GM23248 (cell line): ENCODE results near the gene SPPL3. TPM values are rescaled to one million over a fixed set of nuclear protein-coding genes. Genes with fewer than 3 reads are reported as not detected.

Experiments
- DNase-seq: peaks from one replicate; pipeline ENCODE4 v3.0.0-alpha.2; 2015
- H2AFZ ChIP-seq: fragments of 200-600 bp; sonication (generic); 2 replicates; pipeline ENCODE4 v1.6.1; 2016; ENCODE audit warnings: antibody characterized with exemption
- H3F3A ChIP-seq: fragments of 200-600 bp; sonication (generic); 2 replicates; pipeline ENCODE4 v1.6.1; 2016; ENCODE audit warnings: mild to moderate bottlenecking, antibody characterized with exemption, mixed run types; ENCODE audit not compliant: insufficient read depth
- H3K27ac ChIP-seq: fragments of 200-600 bp; sonication (generic); 2 replicates; pipeline ENCODE4 v1.5.1; 2016; ENCODE audit warnings: mild to moderate bottlenecking
- H3K27me3 ChIP-seq: fragments of 200-600 bp; sonication (generic); replicated peaks from 2 replicates; pipeline ENCODE4 v1.6.1; 2016; ENCODE audit warnings: mild to moderate bottlenecking; ENCODE audit not compliant: insufficient read depth
- H3K36me3 ChIP-seq: fragments of 200-600 bp; sonication (generic); 2 replicates; pipeline ENCODE4 v1.6.1; 2016; ENCODE audit warnings: low read depth, mild to moderate bottlenecking
- H3K4me1 ChIP-seq: fragments of 200-600 bp; sonication (generic); 2 replicates; pipeline ENCODE4 v1.6.1; 2016; ENCODE audit warnings: mild to moderate bottlenecking; ENCODE audit not compliant: insufficient read depth
- H3K4me2 ChIP-seq: fragments of 200-600 bp; sonication (generic); one replicate; pipeline ENCODE4 v1.6.1; 2016; ENCODE audit warnings: mild to moderate bottlenecking; ENCODE audit not compliant: unreplicated experiment
- H3K4me3 ChIP-seq: fragments of 200-600 bp; sonication (generic); 2 replicates; pipeline ENCODE4 v1.5.1; 2016; ENCODE audit warnings: mild to moderate bottlenecking
- H3K79me2 ChIP-seq: fragments of 200-600 bp; sonication (generic); 2 replicates; pipeline ENCODE4 v1.6.1; 2016; ENCODE audit warnings: mild to moderate bottlenecking; ENCODE audit not compliant: insufficient read depth
- H3K9ac ChIP-seq: fragments of 200-600 bp; sonication (generic); 2 replicates; pipeline ENCODE4 v1.6.1; 2016; ENCODE audit warnings: mild to moderate bottlenecking
- H3K9me2 ChIP-seq: fragments of 200-600 bp; sonication (generic); 2 replicates; pipeline ENCODE4 v1.6.1; 2016; ENCODE audit warnings: mixed run types, mild to moderate bottlenecking, moderate library complexity; ENCODE audit not compliant: insufficient read depth
- H3K9me3 ChIP-seq: fragments of 200-600 bp; sonication (generic); one replicate; pipeline ENCODE4 v1.6.1; 2017; ENCODE audit warnings: low read depth
- H4K20me1 ChIP-seq: fragments of 200-600 bp; sonication (generic); 2 replicates; pipeline ENCODE4 v1.6.0; 2016; ENCODE audit not compliant: insufficient read depth
- EZH2 ChIP-seq: fragments of 200-600 bp; sonication (generic); IDR thresholded peaks from 2 replicates; pipeline ENCODE4 v1.6.1; 2018; ENCODE audit warnings: antibody characterized with exemption, mild to moderate bottlenecking; ENCODE audit not compliant: insufficient read depth, poor library complexity, severe bottlenecking
- EZH2phosphoT487 ChIP-seq: fragments of 200-600 bp; sonication (generic); IDR thresholded peaks from 2 replicates; pipeline ENCODE4 v1.6.1; 2018; ENCODE audit warnings: antibody characterized with exemption, moderate library complexity, mild to moderate bottlenecking, low read depth; ENCODE audit not compliant: insufficient read depth
- WGBS, 2 experiments: methylation state at CpG; one replicate each; pipeline ENCODE4 v1.1.6; 2015 to 2017; ENCODE audit warnings: low lambda C conversion rate in 2 of 2, low coverage in 1 of 2; ENCODE audit errors: missing lambda C conversion rate in 2 of 2; 5-methylcytosine and 5-hydroxymethylcytosine counted together
- in situ Hi-C: fragments of 300-500 bp; cut with MboI; formaldehyde crosslinking; loops from 2 replicates; pipeline ENCODE4 v1.15.0; 2020
- polyA plus RNA-seq: library from polyadenylated mRNA; unstranded; fragments of >200 nt; fragmentation: Nextera tagmentation; extraction: Ambion mirVana; gene quantifications from 2 replicates; pipeline ENCODE4 v1.2.1, GENCODE V29; 2016
- total RNA-seq: library from RNA; depleted of rRNA; stranded (reverse); fragments of >200 nt; shearing (Covaris generic); gene quantifications from 2 replicates; pipeline ENCODE4 v1.2.3, GENCODE V29; 2014

The SPPL3 gene
- total and polyA plus RNA-seq, 2 experiments from 2014 or later: 8.1 to 24.8 TPM

GRCh38 chr12:120851944-120852343, 52.2 kb downstream of the SPPL3 start:
- no peaks in the 10 kb centered on the region for H4K20me1 ChIP-seq

GRCh38 chr12:120851444-120851843, 52.7 kb downstream of the SPPL3 start:
- Histone ChIP-seq H3F3A (0 out of 2 replicates have a peak, but pooled peaks cover 7% of the 10 kb centered on the region), H3K36me3 (no peaks in the 10 kb centered on the region), H3K9me2 (no peaks in the 10 kb centered on the region), H4K20me1 (0 out of 2 replicates have a peak, but pooled peaks cover under 1% of the 10 kb centered on the region), H3K79me2 (peaks cover 82% of the 10 kb centered on the region), H3K9ac (no peak overlapping the region), H3K4me3 (no peak overlapping the region), H3K27ac (no peak overlapping the region), H3K27me3 (no peaks in the 10 kb centered on the region), H3K4me1 (peaks cover 28% of the 10 kb centered on the region), H3K9me3 (no peaks in the 10 kb centered on the region), H2AFZ (no peak overlapping the region), H3K4me2 (no peak overlapping the region)
- DNase-seq: no peak
- WGBS, 2 experiments: 84 to 87% methylated on average over 7 of the region's 7 CpGs
- in situ Hi-C loops: no loop called here
- no peak for TF ChIP-seq EZH2phosphoT487
- TF ChIP-seq EZH2: no peak

More at GRCh38 chr12:120851944-120852343, 52.2 kb downstream of the SPPL3 start:
- H3K9me2 ChIP-seq: no peaks in the 10 kb centered on the region
- H3K4me3 ChIP-seq: no peak overlapping the region
- no peak overlapping the region for H3K27ac ChIP-seq
- DNase-seq: no peak
- in situ Hi-C loops: no loop called here
- no peak overlapping the region for H3K4me2 ChIP-seq
- no peaks in the 10 kb centered on the region for H3K36me3 ChIP-seq
- WGBS, 2 experiments: 62 to 66% methylated on average over 4 of the region's 4 CpGs
- H3K9me3 ChIP-seq: no peaks in the 10 kb centered on the region
- H3F3A ChIP-seq: 0 out of 2 replicates have a peak, but pooled peaks cover 7% of the 10 kb centered on the region
- peaks cover 85% of the 10 kb centered on the region for H3K79me2 ChIP-seq
- no peak for TF ChIP-seq EZH2phosphoT487
- no peak for TF ChIP-seq EZH2
- H3K27me3 ChIP-seq: no peaks in the 10 kb centered on the region
- H2AFZ ChIP-seq: no peak overlapping the region
- peaks cover 23% of the 10 kb centered on the region for H3K4me1 ChIP-seq
- no peak overlapping the region for H3K9ac ChIP-seq

- H2AFZ ChIP-seq: no peak overlapping the region
- 0 out of 2 replicates have a peak, but pooled peaks cover 5% of the 10 kb centered on the region for H4K20me1 ChIP-seq
- no peak overlapping the region for H3K4me2 ChIP-seq
- H3K4me3 ChIP-seq: no peak overlapping the region
- H3K27ac ChIP-seq: no peak overlapping the region
- H3F3A ChIP-seq: 0 out of 2 replicates have a peak, but pooled peaks cover 7% of the 10 kb centered on the region
- H3K36me3 ChIP-seq: no peaks in the 10 kb centered on the region
- no peak for TF ChIP-seq EZH2phosphoT487
- no peak for TF ChIP-seq EZH2
- no peaks in the 10 kb centered on the region for H3K9me3 ChIP-seq
- H3K79me2 ChIP-seq: peaks cover 82% of the 10 kb centered on the region
- H3K4me1 ChIP-seq: peaks cover 29% of the 10 kb centered on the region
- WGBS, 2 experiments: 87 to 93% methylated on average over 2 of the region's 2 CpGs
- no peaks in the 10 kb centered on the region for H3K27me3 ChIP-seq
- peak; percentile 33 for DNase-seq
- no peaks in the 10 kb centered on the region for H3K9me2 ChIP-seq
- in situ Hi-C loops: no loop called here
- no peak overlapping the region for H3K9ac ChIP-seq
Observed at GRCh38 chr12:120849765-120850164, 54.4 kb downstream of the SPPL3 start.

GRCh38 chr12:120847814-120848213, 56.3 kb downstream of the SPPL3 start:
- no peaks in the 10 kb centered on the region for H3K9me3 ChIP-seq
- H3K4me1 ChIP-seq: peaks cover 27% of the 10 kb centered on the region
- peaks cover 82% of the 10 kb centered on the region for H3K79me2 ChIP-seq
- no peaks in the 10 kb centered on the region for H3K9me2 ChIP-seq
- no peaks in the 10 kb centered on the region for H3K27me3 ChIP-seq
- H3K4me3 ChIP-seq: no peak overlapping the region
- H4K20me1 ChIP-seq: 0 out of 2 replicates have a peak, but pooled peaks cover 5% of the 10 kb centered on the region
- in situ Hi-C loops: no loop called here
- no peak overlapping the region for H2AFZ ChIP-seq
- H3F3A ChIP-seq: 0 out of 2 replicates have a peak, but pooled peaks cover 7% of the 10 kb centered on the region
- H3K27ac ChIP-seq: no peak overlapping the region
- no peak for DNase-seq
- H3K4me2 ChIP-seq: no peak overlapping the region
- H3K9ac ChIP-seq: no peak overlapping the region
- H3K36me3 ChIP-seq: no peaks in the 10 kb centered on the region
- no peak for TF ChIP-seq EZH2phosphoT487
- no peak for TF ChIP-seq EZH2
- WGBS, 2 experiments: 74 to 76% methylated on average over 3 of the region's 3 CpGs
